Activated CD8-positive, alpha-beta T cell treated with anti-CD3 and anti-CD28 coated beads for 36 hours (primary cell): ENCODE results near the gene FARP1. TPM values are rescaled to one million over a fixed set of nuclear protein-coding genes. Genes with fewer than 3 reads are reported as not detected.

Source experiments
- ATAC-seq: fragments of 200-7000 bp; cut with Tn5 transposase; one replicate; pipeline ENCODE4 v1.10.0; 2021; ENCODE audit warnings: mild to moderate bottlenecking, moderate library complexity
- CTCF ChIA-PET: fragments of 350-600 bp; sonication (Branson Sonifier 250); formaldehyde crosslinking; loops from one replicate; lab custom pipeline; 2021; ENCODE audit warnings: antibody characterized with exemption; lab: Charles Lee
- POLR2A ChIA-PET: fragments of 350-600 bp; sonication (Branson Sonifier 250); formaldehyde crosslinking; loops from one replicate; lab custom pipeline; 2021; ENCODE audit warnings: antibody characterized with exemption; lab: Charles Lee
- DNase-seq: peaks from one replicate; pipeline ENCODE4 v3.0.0-alpha.2; 2020
- H3K27ac Mint-ChIP-seq: one replicate; pipeline ENCODE4 v1.8.0; 2021; ENCODE audit warnings: mild to moderate bottlenecking, mixed read lengths
- H3K27me3 Mint-ChIP-seq: one replicate; pipeline ENCODE4 v1.8.0; 2021; ENCODE audit warnings: mixed read lengths
- H3K36me3 Mint-ChIP-seq: one replicate; pipeline ENCODE4 v1.8.0; 2021; ENCODE audit warnings: low read depth, mixed read lengths
- H3K4me1 Mint-ChIP-seq: one replicate; pipeline ENCODE4 v1.8.0; 2021; ENCODE audit warnings: low read depth, mixed read lengths
- H3K4me3 Mint-ChIP-seq: one replicate; pipeline ENCODE4 v1.8.0; 2021; ENCODE audit warnings: mild to moderate bottlenecking, moderate library complexity, mixed read lengths
- H3K9me3 Mint-ChIP-seq: one replicate; pipeline ENCODE4 v1.8.0; 2021; ENCODE audit warnings: mixed read lengths
- CTCF ChIP-seq: fragments of 200-600 bp; IDR thresholded peaks from one replicate; pipeline ENCODE4 v1.8.0; 2022; ENCODE audit warnings: antibody characterized with exemption, mild to moderate bottlenecking
- intact Hi-C: fragments of 100-400 bp; cut with micrococcal nuclease; formaldehyde crosslinking; loops from one replicate; pipeline ENCODE4 v1.10.0; 2022
- total RNA-seq, 2 experiments: library from RNA; stranded (reverse); gene quantifications; one replicate each; pipeline ENCODE4 v1.2.3, GENCODE V29; 2021

Gene FARP1
- total RNA-seq, 2 experiments from 2014 or later, result 0.27 to 0.43 TPM

GRCh38 chr13:98342953-98343352, 200.1 kb downstream of the FARP1 start:
- POLR2A ChIA-PET, result no interaction called here
- no peak overlapping the region for H3K27ac Mint-ChIP-seq
- DNase-seq (no peak), ATAC-seq (no peak)
- TF ChIP-seq CTCF, result no peak
- H3K36me3 Mint-ChIP-seq, result no peaks in the 10 kb centered on the region
- CTCF ChIA-PET, result no interaction called here
- no peaks in the 10 kb centered on the region for H3K4me1 Mint-ChIP-seq
- H3K27me3 Mint-ChIP-seq, result peaks cover 5% of the 10 kb centered on the region
- no peak overlapping the region for H3K4me3 Mint-ChIP-seq
- no peaks in the 10 kb centered on the region for H3K9me3 Mint-ChIP-seq
- intact Hi-C loops, result no loop called here

DNA sequence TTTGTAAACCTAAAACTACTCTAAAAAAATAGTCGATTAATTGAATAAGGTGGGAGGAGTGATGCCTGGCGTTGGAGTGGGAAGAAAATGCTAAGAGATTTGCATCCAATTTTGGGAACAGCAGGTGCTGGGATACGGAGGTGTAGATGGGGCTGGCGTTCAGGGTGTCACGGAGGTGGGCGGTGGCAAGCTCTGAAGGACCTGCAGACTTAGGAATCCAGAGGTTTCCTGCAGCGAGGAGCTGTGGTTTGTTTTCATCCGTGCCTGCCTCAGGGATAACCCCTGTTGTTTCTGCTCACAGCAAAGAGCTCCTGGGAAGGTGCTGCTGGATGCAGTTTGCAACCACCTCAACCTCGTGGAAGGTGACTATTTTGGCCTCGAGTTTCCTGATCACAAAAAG, 200.6 kb downstream of the FARP1 start:
- no peak overlapping the region for H3K4me3 Mint-ChIP-seq
- ChIA-PET CTCF (no interaction called here), POLR2A (no interaction called here)
- intact Hi-C loops, result no loop called here
- no peaks in the 10 kb centered on the region for H3K9me3 Mint-ChIP-seq
- DNase-seq, result no peak
- TF ChIP-seq CTCF, result no peak
- H3K4me1 Mint-ChIP-seq, result no peaks in the 10 kb centered on the region
- no peaks in the 10 kb centered on the region for H3K36me3 Mint-ChIP-seq
- H3K27me3 Mint-ChIP-seq, result peaks cover 3% of the 10 kb centered on the region
- no peak for ATAC-seq
- no peak overlapping the region for H3K27ac Mint-ChIP-seq

- intact Hi-C loops, result no loop called here
- Mint-ChIP-seq H3K27me3 (peaks cover 3% of the 10 kb centered on the region), H3K27ac (no peak overlapping the region), H3K4me1 (no peaks in the 10 kb centered on the region), H3K9me3 (no peaks in the 10 kb centered on the region), H3K4me3 (no peak overlapping the region), H3K36me3 (no peaks in the 10 kb centered on the region)
- POLR2A ChIA-PET, result no interaction called here
- DNase-seq, result no peak
- no peak for ATAC-seq
- CTCF ChIA-PET, result interaction anchor here (0.7 to 1.7 kb wide), 2 partner anchors 10 to 310 kb away, joined by 3 to 4 read pairs; no protein-coding TSS in a partner anchor
- TF ChIP-seq CTCF, result no peak
Observed at GRCh38 chr13:98344392-98344791, 201.5 kb downstream of the FARP1 start.

DNA sequence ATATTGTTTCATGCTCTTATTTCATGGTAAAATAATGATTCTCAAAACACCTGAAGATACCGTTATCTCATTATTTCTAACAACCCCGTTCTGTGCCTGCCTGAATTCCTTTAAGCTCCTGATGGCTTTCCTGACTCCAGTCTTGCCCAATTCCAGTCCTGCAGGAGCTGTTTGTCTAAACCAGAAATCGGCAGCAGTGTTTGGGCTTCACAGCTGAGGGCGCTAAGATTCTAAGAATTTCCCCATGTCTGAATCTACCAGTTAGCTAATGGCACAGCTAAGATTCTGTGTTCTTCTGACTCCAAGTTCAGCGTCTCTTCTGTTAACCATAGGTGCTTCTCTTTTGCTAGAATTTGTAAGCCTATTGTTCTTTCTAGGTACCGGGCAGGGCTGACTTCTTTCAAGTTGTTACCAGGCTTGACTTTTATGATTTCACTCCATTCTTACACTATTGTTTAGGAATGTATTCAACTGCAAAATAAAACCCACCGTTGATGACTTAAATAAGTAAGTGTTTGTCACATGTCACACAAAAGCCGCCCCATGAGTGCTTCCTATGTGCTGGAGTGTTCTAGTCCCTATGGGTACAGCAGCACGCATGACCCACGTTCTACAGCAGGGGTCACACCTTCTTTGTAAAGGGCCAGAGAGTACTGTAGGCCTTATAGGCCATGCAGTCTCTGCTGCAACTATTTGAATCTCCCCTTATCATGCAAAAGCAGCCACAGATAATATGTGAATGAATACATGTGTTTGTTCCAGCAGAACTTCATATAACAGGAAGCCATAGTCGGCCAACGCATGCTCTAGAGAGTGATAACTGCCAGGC, 202.4 kb downstream of the FARP1 start:
- ChIA-PET POLR2A (no interaction called here), CTCF (interaction anchor here (1.7 kb wide), 1 partner anchor 11 kb away, joined by 4 read pairs; no protein-coding TSS in a partner anchor)
- Mint-ChIP-seq H3K4me1 (no peaks in the 10 kb centered on the region), H3K36me3 (no peaks in the 10 kb centered on the region), H3K9me3 (no peaks in the 10 kb centered on the region), H3K4me3 (no peak overlapping the region), H3K27me3 (peaks cover 2% of the 10 kb centered on the region), H3K27ac (no peak overlapping the region)
- DNase-seq, result no peak
- TF ChIP-seq CTCF, result no peak
- ATAC-seq, result no peak
- intact Hi-C loops, result no loop called here

DNA sequence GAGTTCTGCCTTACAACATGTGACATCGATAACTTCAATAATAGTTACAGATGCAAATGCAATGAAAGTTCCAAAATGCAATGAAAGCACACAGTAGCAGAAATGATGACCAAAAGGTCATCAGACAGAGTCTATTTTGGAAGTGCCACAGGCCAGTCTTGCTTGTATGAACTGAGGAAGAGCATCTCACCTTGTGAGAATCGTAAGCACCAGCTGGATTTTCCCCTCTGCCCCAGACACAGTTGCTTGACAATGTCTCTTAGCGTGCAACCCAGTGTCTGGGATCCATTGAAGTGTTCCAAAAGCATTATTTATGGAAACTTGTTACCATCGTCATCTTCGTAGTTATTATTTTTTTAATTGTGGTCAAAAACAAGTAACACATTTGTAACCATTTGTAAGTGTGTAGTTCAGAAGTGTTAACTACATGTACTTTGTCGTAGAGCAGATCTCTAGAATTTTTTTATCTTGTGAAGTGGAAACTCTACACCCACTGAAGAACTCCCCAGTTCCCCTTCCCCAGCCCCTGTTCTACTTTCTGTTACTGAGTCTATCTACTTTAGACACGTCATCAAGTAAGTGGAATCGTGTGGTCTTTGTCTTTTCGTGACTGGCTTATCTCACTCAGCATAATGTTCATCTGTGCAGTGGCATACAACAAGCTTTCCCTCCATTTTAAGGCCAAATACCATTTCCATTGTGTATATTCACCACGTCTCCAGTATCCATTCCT, 204.2 kb downstream of the FARP1 start:
- DNase-seq (no peak), ATAC-seq (no peak)
- H3K4me3 Mint-ChIP-seq, result no peak overlapping the region
- H3K36me3 Mint-ChIP-seq, result no peaks in the 10 kb centered on the region
- no peaks in the 10 kb centered on the region for H3K9me3 Mint-ChIP-seq
- ChIA-PET POLR2A (no interaction called here), CTCF (no interaction called here)
- H3K4me1 Mint-ChIP-seq, result no peaks in the 10 kb centered on the region
- intact Hi-C loops, result no loop called here
- H3K27me3 Mint-ChIP-seq, result no peaks in the 10 kb centered on the region
- H3K27ac Mint-ChIP-seq, result no peak overlapping the region
- TF ChIP-seq CTCF, result no peak
